Measurements from ENCODE around the gene SPSB1. TPM values are rescaled to one million over a fixed set of nuclear protein-coding genes. Genes with fewer than 3 reads are reported as not detected.

The SPSB1 gene
- total RNA-seq, 1 donor from 2014 or later, result 1.3 TPM

DNA sequence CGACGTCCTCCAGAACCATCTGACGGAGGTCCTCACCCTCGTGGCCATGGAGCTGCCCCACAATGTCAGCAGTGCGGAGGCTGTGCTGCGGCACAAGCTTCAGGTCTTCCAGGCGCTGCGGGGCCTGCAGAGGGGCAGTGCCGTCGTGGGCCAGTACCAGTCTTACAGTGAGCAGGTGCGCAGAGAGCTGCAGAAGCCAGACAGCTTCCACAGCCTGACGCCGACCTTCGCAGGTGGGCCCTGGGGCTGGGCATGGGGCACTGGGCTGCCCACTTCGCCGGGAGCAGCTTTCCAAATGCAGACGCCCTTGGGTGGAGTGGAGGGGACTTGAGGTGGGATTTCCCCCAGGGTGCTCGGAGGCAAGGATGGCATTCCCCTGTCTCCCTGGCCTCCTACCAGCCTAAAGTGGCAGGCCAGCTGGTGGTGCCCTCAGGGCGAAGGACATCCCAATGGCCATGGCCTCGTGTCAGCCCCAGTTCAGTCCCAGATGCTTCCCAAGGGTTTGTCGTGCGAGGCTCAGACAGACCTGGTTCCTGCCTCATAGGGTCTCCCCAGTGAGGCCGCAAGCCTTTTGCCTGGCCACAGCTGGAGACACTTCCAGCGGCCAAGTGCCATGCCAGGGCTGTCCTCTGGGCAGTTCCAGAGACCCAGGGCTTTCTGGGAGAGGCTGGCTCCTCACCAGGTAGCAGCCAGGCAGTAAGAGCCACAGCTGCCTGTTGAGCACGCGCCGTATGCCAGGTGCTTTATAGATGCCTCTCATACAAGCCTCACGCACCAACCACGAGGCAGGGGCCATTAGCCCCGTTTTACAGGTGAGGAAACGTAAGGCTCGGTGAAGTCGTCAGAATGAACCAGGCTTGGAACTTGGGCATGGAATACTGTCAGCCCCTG, 30.4 kb upstream of the SPSB1 start:
- H3K27ac Mint-ChIP-seq (ENCODE audit: unreplicated experiment), result no peak overlapping the region
- no peak overlapping the region for H3K4me3 Mint-ChIP-seq
- no peaks in the 10 kb centered on the region for H3K27me3 Mint-ChIP-seq (ENCODE audit: low read depth)
- TF ChIP-seq, protein P1, sequence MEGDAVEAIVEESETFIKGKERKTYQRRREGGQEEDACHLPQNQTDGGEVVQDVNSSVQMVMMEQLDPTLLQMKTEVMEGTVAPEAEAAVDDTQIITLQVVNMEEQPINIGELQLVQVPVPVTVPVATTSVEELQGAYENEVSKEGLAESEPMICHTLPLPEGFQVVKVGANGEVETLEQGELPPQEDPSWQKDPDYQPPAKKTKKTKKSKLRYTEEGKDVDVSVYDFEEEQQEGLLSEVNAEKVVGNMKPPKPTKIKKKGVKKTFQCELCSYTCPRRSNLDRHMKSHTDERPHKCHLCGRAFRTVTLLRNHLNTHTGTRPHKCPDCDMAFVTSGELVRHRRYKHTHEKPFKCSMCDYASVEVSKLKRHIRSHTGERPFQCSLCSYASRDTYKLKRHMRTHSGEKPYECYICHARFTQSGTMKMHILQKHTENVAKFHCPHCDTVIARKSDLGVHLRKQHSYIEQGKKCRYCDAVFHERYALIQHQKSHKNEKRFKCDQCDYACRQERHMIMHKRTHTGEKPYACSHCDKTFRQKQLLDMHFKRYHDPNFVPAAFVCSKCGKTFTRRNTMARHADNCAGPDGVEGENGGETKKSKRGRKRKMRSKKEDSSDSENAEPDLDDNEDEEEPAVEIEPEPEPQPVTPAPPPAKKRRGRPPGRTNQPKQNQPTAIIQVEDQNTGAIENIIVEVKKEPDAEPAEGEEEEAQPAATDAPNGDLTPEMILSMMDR (conservative IDR thresholded peaks at IDR 0.05), result no peak
- H3K9me3 Mint-ChIP-seq, result peaks cover 20% of the 10 kb centered on the region
- no peak for DNase-seq (ENCODE audit: low read depth, low spot score)
- peaks cover 27% of the 10 kb centered on the region for H3K36me3 Mint-ChIP-seq (ENCODE audit: low read depth)
- peaks cover 16% of the 10 kb centered on the region for H3K4me1 Mint-ChIP-seq

DNA sequence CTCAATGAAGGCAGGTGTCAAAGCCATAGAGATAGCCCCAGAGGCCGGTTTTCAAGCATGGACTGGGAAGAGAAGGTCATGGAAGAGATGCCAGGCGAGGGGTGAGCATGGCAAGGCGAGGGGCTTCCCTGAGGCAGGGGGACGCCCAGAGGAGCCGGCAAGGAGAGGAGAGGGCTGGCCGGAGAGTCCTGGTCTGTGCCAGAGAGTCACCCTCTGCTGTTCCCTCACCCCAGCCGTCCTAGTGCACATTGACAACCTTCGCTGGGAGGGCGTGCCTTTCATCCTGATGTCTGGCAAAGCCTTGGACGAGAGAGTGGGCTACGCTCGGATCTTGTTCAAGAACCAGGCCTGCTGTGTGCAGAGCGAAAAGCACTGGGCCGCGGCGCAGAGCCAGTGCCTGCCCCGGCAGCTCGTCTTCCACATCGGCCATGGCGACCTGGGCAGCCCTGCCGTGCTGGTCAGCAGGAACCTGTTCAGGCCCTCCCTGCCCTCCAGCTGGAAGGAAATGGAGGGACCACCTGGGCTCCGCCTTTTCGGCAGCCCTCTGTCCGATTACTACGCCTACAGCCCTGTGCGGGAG, 29.3 kb upstream of the SPSB1 start:
- Mint-ChIP-seq H3K9me3 (peaks cover 16% of the 10 kb centered on the region), H3K27me3 (ENCODE audit: low read depth) (no peaks in the 10 kb centered on the region), H3K36me3 (ENCODE audit: low read depth) (peaks cover 19% of the 10 kb centered on the region)

DNA sequence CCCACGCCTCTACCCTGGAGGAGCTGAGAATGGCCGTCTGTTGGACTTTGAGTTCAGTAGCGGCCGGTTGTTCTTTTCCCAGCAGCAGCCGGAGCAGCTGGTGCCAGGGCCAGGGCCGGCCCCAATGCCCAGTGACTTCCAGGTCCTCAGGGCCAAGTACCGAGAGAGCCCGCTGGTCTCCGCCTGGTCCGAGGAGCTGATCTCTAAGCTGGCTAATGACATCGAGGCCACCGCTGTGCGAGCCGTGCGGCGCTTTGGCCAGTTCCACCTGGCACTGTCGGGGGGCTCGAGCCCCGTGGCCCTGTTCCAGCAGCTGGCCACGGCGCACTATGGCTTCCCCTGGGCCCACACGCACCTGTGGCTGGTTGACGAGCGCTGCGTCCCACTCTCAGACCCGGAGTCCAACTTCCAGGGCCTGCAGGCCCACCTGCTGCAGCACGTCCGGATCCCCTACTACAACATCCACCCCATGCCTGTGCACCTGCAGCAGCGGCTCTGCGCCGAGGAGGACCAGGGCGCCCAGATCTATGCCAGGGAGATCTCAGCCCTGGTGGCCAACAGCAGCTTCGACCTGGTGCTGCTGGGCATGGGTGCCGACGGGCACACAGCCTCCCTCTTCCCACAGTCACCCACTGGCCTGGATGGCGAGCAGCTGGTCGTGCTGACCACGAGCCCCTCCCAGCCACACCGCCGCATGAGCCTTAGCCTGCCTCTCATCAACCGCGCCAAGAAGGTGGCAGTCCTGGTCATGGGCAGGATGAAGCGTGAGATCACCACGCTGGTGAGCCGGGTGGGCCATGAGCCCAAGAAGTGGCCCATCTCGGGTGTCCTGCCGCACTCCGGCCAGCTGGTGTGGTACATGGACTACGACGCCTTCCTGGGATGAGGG, 28.5 kb upstream of the SPSB1 start:
- no peak for DNase-seq (ENCODE audit: low read depth, low spot score)
- no peak overlapping the region for H3K27ac Mint-ChIP-seq (ENCODE audit: unreplicated experiment)
- TF ChIP-seq, protein P1 (conservative IDR thresholded peaks at IDR 0.05), result no peak
- peaks cover 11% of the 10 kb centered on the region for H3K9me3 Mint-ChIP-seq
- peaks cover 16% of the 10 kb centered on the region for H3K4me1 Mint-ChIP-seq
- peaks cover 12% of the 10 kb centered on the region for H3K36me3 Mint-ChIP-seq (ENCODE audit: low read depth)
- H3K27me3 Mint-ChIP-seq (ENCODE audit: low read depth), result no peaks in the 10 kb centered on the region
- no peak overlapping the region for H3K4me3 Mint-ChIP-seq

More for the DNA sequence above, 29.3 kb upstream of the SPSB1 start:
- TF ChIP-seq, protein P1 (conservative IDR thresholded peaks at IDR 0.05), result no peak
- peaks cover 16% of the 10 kb centered on the region for H3K4me1 Mint-ChIP-seq
- DNase-seq (ENCODE audit: low read depth, low spot score), result no peak
- H3K27ac Mint-ChIP-seq (ENCODE audit: unreplicated experiment), result no peak overlapping the region
- H3K4me3 Mint-ChIP-seq, result no peak overlapping the region

DNA sequence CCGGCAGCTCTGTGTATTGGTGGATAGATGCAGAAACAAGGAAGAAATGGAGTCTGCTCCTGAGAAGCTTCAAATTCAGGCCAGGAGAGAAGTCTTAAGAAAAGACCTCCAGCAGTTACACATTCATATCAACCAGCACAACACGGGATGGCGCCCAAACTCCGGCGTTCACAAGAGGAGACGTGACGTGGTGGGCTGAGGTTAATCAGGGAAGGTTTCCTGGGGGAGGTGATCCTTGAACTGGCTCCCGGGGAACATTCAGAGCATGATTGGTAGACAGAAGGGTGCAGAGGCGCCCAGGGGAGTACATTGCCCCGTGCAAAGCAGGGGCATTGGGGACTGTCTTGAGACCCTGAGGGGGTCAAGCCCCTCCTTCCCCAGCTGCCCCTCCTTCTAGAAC, 27.7 kb upstream of the SPSB1 start:
- TF ChIP-seq, protein P1 (conservative IDR thresholded peaks at IDR 0.05), result no peak
- Mint-ChIP-seq H3K9me3 (peaks cover 4% of the 10 kb centered on the region), H3K27ac (ENCODE audit: unreplicated experiment) (no peak overlapping the region), H3K36me3 (ENCODE audit: low read depth) (peaks cover 4% of the 10 kb centered on the region), H3K4me3 (no peak overlapping the region), H3K27me3 (ENCODE audit: low read depth) (no peaks in the 10 kb centered on the region), H3K4me1 (peaks cover 16% of the 10 kb centered on the region)
- DNase-seq (ENCODE audit: low read depth, low spot score), result no peak

DNA sequence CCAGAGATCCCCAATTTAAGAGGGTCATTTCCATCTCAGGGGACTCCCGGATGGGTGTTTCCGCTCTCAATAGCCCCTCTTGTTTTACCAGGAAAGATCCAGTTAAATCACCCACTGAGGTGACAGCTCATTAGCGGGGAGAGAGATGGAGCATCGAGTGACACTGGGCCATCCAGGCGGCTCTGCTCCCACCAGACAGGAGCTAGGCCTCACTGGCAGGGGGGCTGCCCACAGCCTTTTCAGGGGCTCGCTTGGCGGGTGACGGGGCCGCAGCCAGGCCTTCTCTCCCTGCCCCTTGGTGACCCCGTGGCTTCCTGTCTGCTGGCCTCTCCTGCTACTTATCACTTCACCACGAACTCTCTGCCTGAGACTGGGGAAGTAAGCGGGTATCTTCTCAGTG, 26.7 kb upstream of the SPSB1 start:
- H3K27me3 Mint-ChIP-seq (ENCODE audit: low read depth), result no peaks in the 10 kb centered on the region
- H3K27ac Mint-ChIP-seq (ENCODE audit: unreplicated experiment), result peak overlapping the region; percentile 35
- peaks cover 16% of the 10 kb centered on the region for H3K4me1 Mint-ChIP-seq
- no peak for DNase-seq (ENCODE audit: low read depth, low spot score)
- TF ChIP-seq, protein P1 (conservative IDR thresholded peaks at IDR 0.05), result no peak
- H3K9me3 Mint-ChIP-seq, result no peaks in the 10 kb centered on the region
- no peak overlapping the region for H3K4me3 Mint-ChIP-seq
- no peaks in the 10 kb centered on the region for H3K36me3 Mint-ChIP-seq (ENCODE audit: low read depth)
